ENCODE measurements around the gene AGPAT3.

The AGPAT3 gene

DNA sequence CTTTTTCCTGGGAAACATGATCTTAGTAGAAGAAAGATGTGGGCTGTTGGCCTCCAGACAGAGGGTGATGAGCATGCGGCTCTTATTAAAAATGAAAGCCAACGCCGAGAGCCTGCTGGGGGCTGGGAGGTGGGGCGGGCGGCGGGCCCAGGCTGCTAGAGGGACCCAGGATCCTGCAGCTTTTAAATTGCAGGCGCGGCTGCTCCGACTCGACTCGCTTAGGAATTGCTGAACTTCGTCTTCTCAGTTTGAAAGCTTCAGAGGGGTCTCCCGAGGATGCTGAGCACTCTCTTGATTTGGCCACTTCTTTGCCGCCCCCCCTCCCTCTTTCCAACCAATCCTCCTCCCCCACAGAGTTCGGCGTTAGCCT lies 1.2 kb downstream of the AGPAT3 start:
- DNase-seq = peak; percentile 31

DNA sequence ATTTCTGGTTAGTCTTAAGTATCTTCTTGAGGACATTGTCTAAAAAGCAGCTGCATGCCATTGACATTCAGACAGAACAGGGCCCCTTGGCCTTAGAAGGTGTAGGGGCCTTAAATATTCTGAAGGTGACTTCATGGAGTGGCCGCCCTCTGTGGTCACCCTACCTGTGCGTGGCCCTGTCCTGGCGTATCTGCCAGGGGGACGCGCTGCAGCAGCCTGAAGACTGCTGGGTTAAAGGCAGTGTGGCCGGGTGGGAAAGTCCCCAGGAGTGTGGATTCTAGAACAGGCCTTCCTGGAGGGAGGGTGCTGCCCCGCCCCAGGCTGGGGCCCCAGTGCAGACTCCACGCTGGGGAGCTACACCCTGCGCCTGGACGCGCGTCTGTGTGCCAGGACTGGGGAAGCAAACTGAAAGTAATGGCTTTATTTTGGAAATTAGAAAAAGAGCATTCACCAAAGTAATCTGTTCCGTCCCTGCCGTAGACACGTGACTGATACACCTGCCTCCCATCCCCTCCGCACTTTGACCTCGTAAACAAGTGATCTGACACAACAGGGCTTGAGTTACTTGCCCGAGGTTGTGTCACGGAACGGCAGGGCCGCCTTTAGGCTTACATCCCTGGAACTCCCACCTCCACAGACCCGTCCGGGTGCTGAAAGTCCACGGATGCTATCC lies 1.8 kb downstream of the AGPAT3 start:
- peak; percentile 60 for DNase-seq

DNA sequence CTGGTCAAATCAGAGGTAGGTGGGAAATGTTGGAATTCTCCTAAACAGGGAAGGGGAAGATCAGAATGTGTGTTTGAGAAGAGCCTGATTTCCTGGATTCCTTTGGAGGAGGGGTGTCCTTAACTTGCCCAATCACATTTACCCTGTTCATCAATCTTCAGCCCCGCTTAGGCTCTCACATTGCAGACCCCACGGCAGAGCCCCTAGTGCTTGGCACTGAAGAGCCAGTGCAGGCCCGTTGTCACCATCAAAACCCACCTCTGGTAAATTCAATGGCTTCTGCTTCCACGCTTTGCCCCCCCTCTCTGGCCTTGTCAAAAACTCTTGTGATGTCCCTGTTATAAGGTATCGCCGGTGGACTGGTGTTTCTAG lies 2.3 kb downstream of the AGPAT3 start:
- no peak for DNase-seq

- DNase-seq = no peak
These were observed 2.9 kb downstream of the AGPAT3 start for GRCh38 chr21:43867948-43868347.

DNA sequence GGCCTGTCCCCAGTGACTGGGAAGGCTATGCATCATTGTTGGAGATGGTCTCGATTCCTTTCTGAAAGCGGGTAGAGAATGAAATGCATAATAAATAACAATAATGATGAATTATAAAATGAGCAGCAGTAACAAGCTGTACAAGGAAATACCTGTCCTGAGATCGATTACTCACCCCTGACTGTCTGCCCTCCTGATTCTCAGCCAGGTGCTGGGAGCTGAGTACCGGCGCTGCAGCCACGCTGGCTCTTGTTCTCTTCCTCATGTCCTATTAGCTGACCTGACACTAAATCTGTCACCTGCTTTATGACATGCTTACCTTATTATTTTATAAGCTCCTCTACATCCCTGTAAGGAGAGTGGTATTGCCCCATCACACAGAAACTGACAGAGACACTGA lies 3.4 kb downstream of the AGPAT3 start:
- no peak for DNase-seq

DNA sequence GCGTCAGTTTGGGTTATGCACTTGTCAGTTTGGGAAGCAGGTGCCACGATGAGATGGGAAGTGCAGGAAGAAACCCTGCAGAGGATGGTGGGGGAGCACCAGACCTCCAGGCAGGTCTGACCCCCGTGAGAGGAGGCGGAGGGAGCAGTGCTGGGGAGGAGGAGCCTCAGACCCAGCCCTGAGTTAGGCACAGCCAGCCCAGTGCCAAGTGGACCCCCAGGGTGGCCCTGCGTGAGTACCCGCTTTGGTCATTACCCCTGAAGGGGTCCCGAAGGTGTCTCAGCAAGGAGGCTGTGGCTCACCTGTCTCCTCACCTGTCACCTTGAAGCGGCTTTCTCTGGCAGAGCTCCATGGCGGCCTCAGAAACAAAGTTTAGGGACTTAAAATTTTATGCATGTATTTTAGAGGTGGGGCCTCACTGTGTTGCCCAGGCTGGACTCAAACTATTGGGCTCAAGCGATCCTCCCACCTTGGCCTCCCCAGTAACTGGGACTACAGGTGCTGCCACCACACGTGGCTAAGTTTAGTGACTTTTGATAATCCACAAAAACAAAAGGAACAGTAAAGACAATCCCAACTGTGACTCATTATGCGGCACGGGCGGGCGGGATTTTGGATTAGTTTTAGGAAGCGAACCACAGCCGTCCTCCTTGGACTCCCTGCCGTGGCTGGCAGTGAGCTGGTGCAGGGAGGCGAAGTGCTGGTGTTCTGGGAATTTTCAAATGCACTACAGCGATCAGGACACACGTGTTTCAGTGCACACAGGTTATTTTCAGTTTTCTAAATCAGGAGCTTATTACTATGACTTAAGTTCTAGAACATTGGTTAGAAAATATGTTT lies 4.7 kb downstream of the AGPAT3 start:
- no peak for DNase-seq

DNA sequence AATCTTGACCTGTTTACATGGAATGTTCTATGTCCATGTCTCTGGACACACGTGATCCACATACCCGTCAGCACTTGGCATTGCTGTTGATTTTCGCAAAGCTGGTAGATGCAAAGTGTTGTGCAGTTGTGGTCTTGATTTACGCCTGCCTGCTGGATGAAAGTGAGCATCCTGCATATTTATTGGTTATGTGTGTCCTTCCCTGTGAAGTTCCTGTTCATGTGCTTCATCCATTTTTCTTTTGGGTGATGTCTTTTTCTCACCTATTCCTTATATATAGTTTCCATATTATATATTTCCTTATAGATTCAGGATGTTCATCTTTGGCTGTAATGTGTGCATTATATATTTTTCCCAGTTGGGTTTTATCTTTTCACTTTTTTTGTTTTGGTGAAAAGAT lies 6.5 kb downstream of the AGPAT3 start:
- no peak for DNase-seq

- no peak for DNase-seq
These were observed 7.6 kb downstream of the AGPAT3 start for GRCh38 chr21:43872531-43873197.

DNA sequence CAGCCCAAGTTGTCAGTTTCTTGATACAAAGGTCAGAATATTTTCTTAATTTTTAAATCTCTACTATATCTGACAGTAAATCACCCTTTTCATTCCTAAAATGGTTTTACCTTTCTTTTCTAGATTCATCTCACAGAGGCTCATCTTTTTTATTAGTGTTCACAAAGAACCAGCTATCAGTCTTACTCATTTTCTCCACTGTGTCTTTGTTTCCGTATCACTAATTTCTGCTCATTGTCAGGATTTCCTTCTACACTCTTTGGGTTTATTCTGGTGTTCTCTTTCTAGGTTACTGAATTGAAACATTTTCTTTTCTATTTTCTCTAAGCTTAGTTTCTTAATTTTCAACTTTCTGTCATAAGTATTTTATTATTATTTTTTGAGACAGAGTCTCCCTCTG lies 8.7 kb downstream of the AGPAT3 start:
- no peak for DNase-seq

GRCh38 chr21:43874085-43874805 lies 9.2 kb downstream of the AGPAT3 start:
- DNase-seq = no peak

DNA sequence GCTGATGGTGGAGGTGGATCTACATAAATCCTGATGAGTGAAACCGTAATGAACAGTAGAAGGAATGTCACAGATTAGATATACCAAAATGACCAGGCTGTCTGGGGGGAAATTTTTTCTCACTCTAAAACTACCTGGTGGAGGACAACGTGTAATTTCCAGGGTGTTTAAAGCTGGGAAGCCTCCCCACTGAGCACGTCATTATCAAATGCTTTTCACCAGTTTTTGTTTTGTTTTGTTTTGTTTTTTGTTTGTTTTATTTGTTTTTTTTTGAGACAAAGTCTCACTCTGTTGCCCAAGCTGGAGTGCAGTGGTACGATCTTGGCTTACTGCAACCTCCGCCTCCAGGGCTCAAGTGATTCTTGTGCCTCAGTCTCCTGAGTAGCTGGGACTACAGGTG lies 11.6 kb downstream of the AGPAT3 start:
- no peak for DNase-seq

DNA sequence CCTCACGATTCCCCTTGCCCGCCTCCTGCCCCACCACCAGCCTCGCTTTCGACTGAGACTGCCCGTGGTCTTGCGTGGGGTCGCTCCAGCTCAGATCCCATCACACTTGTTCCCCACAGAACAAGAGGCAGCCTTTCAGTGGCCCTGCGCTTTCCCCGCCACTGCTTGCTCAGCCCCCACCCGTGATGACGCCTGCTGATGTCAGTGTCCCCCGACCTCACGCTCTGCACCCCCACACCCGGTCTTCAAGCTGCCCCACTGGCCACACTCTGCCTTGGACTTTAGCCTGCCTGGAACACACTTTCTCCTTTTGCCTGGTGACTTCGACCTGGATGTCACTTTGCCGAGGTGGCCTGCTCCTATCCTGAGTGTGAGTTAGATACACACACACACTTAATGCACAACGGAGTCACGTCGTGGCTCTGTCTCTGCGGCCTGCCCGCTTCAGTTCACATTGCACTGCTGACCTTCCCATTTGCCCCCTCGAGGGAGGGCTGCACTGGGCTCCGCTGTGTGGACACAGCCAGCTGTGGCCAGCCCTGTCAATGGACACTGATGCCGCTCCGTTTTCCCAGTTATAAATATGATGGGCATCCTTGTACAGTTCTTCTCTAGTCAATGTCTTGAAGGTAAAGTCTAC lies 13.0 kb downstream of the AGPAT3 start:
- DNase-seq = no peak

DNA sequence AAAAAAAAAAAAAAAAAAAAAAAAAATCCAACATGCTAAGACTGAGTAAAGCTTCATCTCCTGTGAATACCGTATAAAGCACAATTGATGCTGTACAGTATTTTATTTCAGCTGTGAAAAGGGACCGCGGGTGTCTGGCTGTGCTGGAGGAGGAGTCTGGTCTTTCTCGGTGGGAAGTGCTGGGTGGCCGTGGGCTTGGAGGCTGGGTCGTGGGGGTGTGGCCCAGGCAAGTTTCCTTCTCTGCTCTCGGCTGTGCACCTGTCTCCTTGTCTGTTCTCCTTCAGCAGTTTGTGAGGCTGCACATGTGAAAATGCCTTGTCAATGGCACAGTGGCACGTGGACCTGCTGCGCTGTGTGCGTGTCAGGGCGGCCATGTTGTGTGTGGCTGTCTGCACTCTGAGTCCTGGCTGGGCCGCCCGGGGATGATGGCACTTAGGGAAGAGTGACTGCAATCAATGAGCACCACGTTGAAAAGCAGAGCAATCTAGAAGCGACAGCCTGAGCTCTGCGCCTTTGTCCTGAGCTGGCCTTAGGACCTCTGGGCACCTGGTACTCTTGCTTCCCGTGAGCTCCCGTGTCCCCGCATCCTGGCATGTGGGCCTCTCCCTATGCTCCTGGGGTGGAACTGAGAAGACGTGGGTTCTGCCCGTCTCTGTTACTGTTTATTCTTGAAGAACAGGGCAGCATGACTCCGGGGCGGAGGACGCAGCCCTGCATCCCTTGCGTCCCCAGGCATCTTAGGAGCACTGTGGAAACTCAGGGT lies 14.5 kb downstream of the AGPAT3 start:
- no peak for DNase-seq

- no peak for DNase-seq
These were observed 15.3 kb downstream of the AGPAT3 start for GRCh38 chr21:43880111-43880985.

DNA sequence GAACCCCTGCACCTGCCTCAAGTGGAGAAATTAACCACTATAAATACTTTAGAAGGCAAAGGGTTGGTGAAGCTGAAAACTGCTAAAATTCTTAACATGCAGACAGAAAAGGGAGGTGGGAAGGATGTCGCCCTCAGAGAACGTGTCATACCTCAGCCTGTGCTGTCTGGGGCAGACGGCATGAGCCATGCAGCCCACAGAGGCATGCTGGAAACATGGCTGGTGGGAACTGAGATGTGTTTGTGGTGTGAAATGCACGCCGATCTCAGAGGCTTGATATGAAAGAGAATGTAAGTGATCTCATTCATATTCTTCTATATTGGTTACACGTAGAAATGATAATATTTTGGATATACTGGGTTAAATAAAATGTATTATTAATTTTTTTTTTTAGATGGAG lies 16.3 kb downstream of the AGPAT3 start:
- peak; percentile 24 for DNase-seq

- DNase-seq = no peak
These were observed 16.9 kb downstream of the AGPAT3 start for GRCh38 chr21:43881935-43882334.

GRCh38 chr21:43882952-43883545 lies 18.0 kb downstream of the AGPAT3 start:
- DNase-seq = no peak

DNA sequence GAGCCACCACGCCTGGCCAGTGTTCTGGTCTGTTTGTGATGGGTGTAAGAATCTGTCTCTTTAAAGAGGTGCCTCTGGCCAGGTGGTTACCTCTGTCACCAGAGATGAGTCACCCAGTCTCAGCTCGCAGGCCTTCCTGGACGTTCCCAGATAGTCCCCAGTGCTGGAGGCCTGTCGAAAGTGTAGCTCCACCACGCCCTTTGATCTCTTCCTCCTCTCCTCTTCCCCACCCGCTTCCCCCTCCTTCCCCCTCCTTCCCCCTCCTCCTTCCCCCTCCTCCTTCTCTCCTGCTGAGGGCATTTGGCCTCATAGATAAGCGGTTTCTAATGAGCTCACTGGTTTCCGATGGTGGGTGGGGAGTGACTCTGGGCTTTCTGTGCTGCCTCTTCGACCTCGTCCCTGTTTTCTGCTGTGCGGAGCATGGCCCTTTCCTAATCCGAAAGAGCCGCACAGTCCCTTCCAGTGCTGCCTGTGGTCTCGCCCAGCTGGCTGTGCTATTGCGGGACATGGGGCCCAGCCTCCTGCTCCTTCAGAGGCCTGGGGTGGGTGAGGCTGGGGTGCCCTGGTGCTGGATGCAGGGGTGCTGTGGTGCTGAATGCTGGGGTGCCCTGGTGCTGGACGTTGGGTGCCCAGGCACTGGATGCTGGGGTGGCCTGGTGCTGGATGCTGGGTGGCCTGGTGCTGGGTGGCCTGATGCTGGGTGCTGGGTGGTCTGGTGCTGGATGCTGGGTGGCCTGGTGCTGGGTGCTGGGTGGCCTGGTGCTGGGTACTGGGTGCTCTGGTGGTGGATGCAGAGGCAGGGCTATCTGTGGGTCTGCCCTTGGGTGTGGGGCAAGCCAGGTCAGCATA lies 19.2 kb downstream of the AGPAT3 start:
- peak; percentile 40 for DNase-seq

DNA sequence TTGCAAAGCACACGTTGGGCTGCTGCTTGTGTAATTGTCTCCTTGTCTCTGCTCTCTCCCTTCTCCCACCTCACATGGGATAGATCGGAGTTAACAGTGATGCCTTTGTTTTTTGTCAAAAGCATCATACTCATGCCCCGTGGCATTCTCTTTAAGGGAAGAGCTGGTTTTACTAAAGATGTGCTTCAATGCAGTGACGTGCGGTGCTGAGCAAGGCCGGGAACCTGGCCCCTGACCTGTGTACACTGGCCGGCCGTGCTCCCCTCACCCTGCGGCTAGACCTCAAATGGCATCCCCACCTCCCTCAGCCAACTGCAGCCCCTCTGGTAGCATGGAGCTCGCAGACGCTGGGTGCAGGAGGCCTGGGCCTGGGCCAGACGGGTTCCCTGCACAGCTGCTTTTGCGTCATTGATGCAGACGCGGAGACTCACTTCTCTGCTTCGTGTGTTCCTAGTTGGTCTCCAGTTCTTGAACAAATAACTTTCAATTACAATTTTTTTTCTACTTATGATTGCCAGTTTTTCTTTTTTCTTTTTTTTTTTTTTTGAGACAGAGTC lies 19.9 kb downstream of the AGPAT3 start:
- no peak for DNase-seq
